Activated T-helper 1 cell treated with anti-CD3 and anti-CD28 coated beads, Interleukin-12 subunit alpha, Interleukin-12 subunit beta, Interleukin-2, Interleukin-4 antibody, amounts not matched to agents 30 ng/mL and 10 ng/mL and 1 ng/mL, durations not matched to agents 14 hours and 24 hours and 36 hours (primary cell): Measurements from ENCODE around the gene ERGIC3. TPM values are rescaled to one million over a fixed set of nuclear protein-coding genes. Genes with fewer than 3 reads are reported as not detected.

ENCODE experiments used
- DNase-seq: peaks from one replicate; pipeline ENCODE4 v3.0.0; 2021; ENCODE audit warnings: low spot score
- H3K27ac Mint-ChIP-seq: one replicate; pipeline ENCODE4 v1.8.0; 2021; ENCODE audit warnings: mild to moderate bottlenecking, mixed read lengths
- H3K27me3 Mint-ChIP-seq: one replicate; pipeline ENCODE4 v1.8.0; 2022; ENCODE audit warnings: mild to moderate bottlenecking, moderate library complexity, mixed read lengths; ENCODE audit not compliant: insufficient read depth
- H3K36me3 Mint-ChIP-seq: one replicate; pipeline ENCODE4 v1.8.0; 2021; ENCODE audit warnings: low read depth, mixed read lengths
- H3K4me1 Mint-ChIP-seq: one replicate; pipeline ENCODE4 v1.8.0; 2021; ENCODE audit warnings: low read depth, mixed read lengths
- H3K4me3 Mint-ChIP-seq: one replicate; pipeline ENCODE4 v1.8.0; 2021; ENCODE audit warnings: mild to moderate bottlenecking, moderate library complexity, mixed read lengths
- H3K9me3 Mint-ChIP-seq: one replicate; pipeline ENCODE4 v1.8.0; 2021; ENCODE audit warnings: mixed read lengths
- intact Hi-C: fragments of 100-400 bp; cut with micrococcal nuclease; formaldehyde crosslinking; loops from one replicate; pipeline ENCODE4 v1.15.1; 2024
- total RNA-seq: library from RNA; stranded (reverse); gene quantifications from 2 replicates; pipeline ENCODE4 v1.2.3, GENCODE V29; 2022

Gene ERGIC3
- total RNA-seq, 1 donor from 2014 or later: 132 TPM

GRCh38 chr20:35578469-35578868 is 36.6 kb downstream of the ERGIC3 start:
- no peak for DNase-seq
- no peak overlapping the region for H3K4me3 Mint-ChIP-seq
- H3K27ac Mint-ChIP-seq: no peak overlapping the region
- peaks cover 5% of the 10 kb centered on the region for H3K27me3 Mint-ChIP-seq
- intact Hi-C loops: no loop called here
- H3K9me3 Mint-ChIP-seq: peaks cover 3% of the 10 kb centered on the region
- peaks cover 3% of the 10 kb centered on the region for H3K36me3 Mint-ChIP-seq
- H3K4me1 Mint-ChIP-seq: no peaks in the 10 kb centered on the region

- Mint-ChIP-seq H3K27me3 (peaks cover 2% of the 10 kb centered on the region), H3K4me1 (no peaks in the 10 kb centered on the region), H3K36me3 (no peaks in the 10 kb centered on the region), H3K4me3 (no peak overlapping the region), H3K9me3 (peaks cover under 1% of the 10 kb centered on the region), H3K27ac (no peak overlapping the region)
- intact Hi-C loops: no loop called here
- no peak for DNase-seq
Measured at GRCh38 chr20:35579196-35579595, 37.3 kb downstream of the ERGIC3 start.

- Mint-ChIP-seq H3K27me3 (peaks cover under 1% of the 10 kb centered on the region), H3K27ac (no peak overlapping the region), H3K4me1 (no peaks in the 10 kb centered on the region), H3K9me3 (no peaks in the 10 kb centered on the region), H3K4me3 (no peak overlapping the region), H3K36me3 (no peaks in the 10 kb centered on the region)
- DNase-seq: no peak
- intact Hi-C loops: no loop called here
Measured at GRCh38 chr20:35582131-35582530, 40.3 kb downstream of the ERGIC3 start.

GRCh38 chr20:35582741-35583404 is 41.0 kb downstream of the ERGIC3 start:
- intact Hi-C loops: no loop called here
- Mint-ChIP-seq H3K4me1 (no peaks in the 10 kb centered on the region), H3K9me3 (no peaks in the 10 kb centered on the region)

GRCh38 chr20:35583636-35584560 is 42.0 kb downstream of the ERGIC3 start:
- no peak overlapping the region for H3K4me3 Mint-ChIP-seq
- no peaks in the 10 kb centered on the region for H3K9me3 Mint-ChIP-seq
- H3K27me3 Mint-ChIP-seq: peaks cover 3% of the 10 kb centered on the region
- intact Hi-C loops: no loop called here
- no peaks in the 10 kb centered on the region for H3K36me3 Mint-ChIP-seq
- no peaks in the 10 kb centered on the region for H3K4me1 Mint-ChIP-seq
- H3K27ac Mint-ChIP-seq: no peak overlapping the region
- no peak for DNase-seq

More at GRCh38 chr20:35582741-35583404, 41.0 kb downstream of the ERGIC3 start:
- H3K27me3 Mint-ChIP-seq: peaks cover 3% of the 10 kb centered on the region
- no peaks in the 10 kb centered on the region for H3K36me3 Mint-ChIP-seq
- H3K4me3 Mint-ChIP-seq: no peak overlapping the region
- no peak for DNase-seq
- no peak overlapping the region for H3K27ac Mint-ChIP-seq

GRCh38 chr20:35586751-35587425 is 45.0 kb downstream of the ERGIC3 start:
- H3K4me3 Mint-ChIP-seq: no peak overlapping the region
- no peaks in the 10 kb centered on the region for H3K36me3 Mint-ChIP-seq
- intact Hi-C loops: no loop called here
- DNase-seq: no peak
- no peaks in the 10 kb centered on the region for H3K4me1 Mint-ChIP-seq
- H3K27me3 Mint-ChIP-seq: peaks cover 7% of the 10 kb centered on the region
- no peaks in the 10 kb centered on the region for H3K9me3 Mint-ChIP-seq
- no peak overlapping the region for H3K27ac Mint-ChIP-seq

GRCh38 chr20:35587436-35587835 is 45.6 kb downstream of the ERGIC3 start:
- intact Hi-C loops: no loop called here
- H3K4me1 Mint-ChIP-seq: no peaks in the 10 kb centered on the region
- H3K36me3 Mint-ChIP-seq: no peaks in the 10 kb centered on the region
- no peak overlapping the region for H3K4me3 Mint-ChIP-seq
- DNase-seq: no peak
- no peaks in the 10 kb centered on the region for H3K9me3 Mint-ChIP-seq
- H3K27ac Mint-ChIP-seq: no peak overlapping the region
- peaks cover 7% of the 10 kb centered on the region for H3K27me3 Mint-ChIP-seq

- intact Hi-C loops: no loop called here
- H3K27ac Mint-ChIP-seq: no peak overlapping the region
- peaks cover 7% of the 10 kb centered on the region for H3K27me3 Mint-ChIP-seq
- no peak for DNase-seq
- H3K9me3 Mint-ChIP-seq: no peaks in the 10 kb centered on the region
- H3K4me3 Mint-ChIP-seq: no peak overlapping the region
- H3K36me3 Mint-ChIP-seq: no peaks in the 10 kb centered on the region
- H3K4me1 Mint-ChIP-seq: no peaks in the 10 kb centered on the region
Measured at GRCh38 chr20:35588397-35588796, 46.5 kb downstream of the ERGIC3 start.

GRCh38 chr20:35592339-35592974 is 50.6 kb downstream of the ERGIC3 start:
- Mint-ChIP-seq H3K36me3 (no peaks in the 10 kb centered on the region), H3K9me3 (no peaks in the 10 kb centered on the region), H3K4me3 (no peak overlapping the region), H3K27ac (no peak overlapping the region), H3K4me1 (no peaks in the 10 kb centered on the region), H3K27me3 (peaks cover 14% of the 10 kb centered on the region)
- intact Hi-C loops: no loop called here
- DNase-seq: no peak

GRCh38 chr20:35595456-35595855 is 53.6 kb downstream of the ERGIC3 start:
- intact Hi-C loops: no loop called here
- no peak overlapping the region for H3K27ac Mint-ChIP-seq
- H3K4me3 Mint-ChIP-seq: no peak overlapping the region
- DNase-seq: no peak
- no peaks in the 10 kb centered on the region for H3K9me3 Mint-ChIP-seq
- no peaks in the 10 kb centered on the region for H3K4me1 Mint-ChIP-seq
- peaks cover 24% of the 10 kb centered on the region for H3K27me3 Mint-ChIP-seq
- H3K36me3 Mint-ChIP-seq: no peaks in the 10 kb centered on the region

GRCh38 chr20:35595901-35596300 is 54.0 kb downstream of the ERGIC3 start:
- Mint-ChIP-seq H3K9me3 (no peaks in the 10 kb centered on the region), H3K4me3 (no peak overlapping the region), H3K27me3 (peaks cover 29% of the 10 kb centered on the region), H3K27ac (no peak overlapping the region), H3K4me1 (no peaks in the 10 kb centered on the region), H3K36me3 (no peaks in the 10 kb centered on the region)
- DNase-seq: no peak
- intact Hi-C loops: no loop called here

- Mint-ChIP-seq H3K9me3 (no peaks in the 10 kb centered on the region), H3K4me3 (no peak overlapping the region), H3K4me1 (no peaks in the 10 kb centered on the region), H3K27me3 (peaks cover 33% of the 10 kb centered on the region), H3K27ac (no peak overlapping the region), H3K36me3 (no peaks in the 10 kb centered on the region)
- intact Hi-C loops: no loop called here
- no peak for DNase-seq
Measured at GRCh38 chr20:35597186-35597585, 55.3 kb downstream of the ERGIC3 start.
